Measurements from ENCODE around the gene TK2. TPM values are rescaled to one million over a fixed set of nuclear protein-coding genes. Genes with fewer than 3 reads are reported as not detected.
A peak's percentile ranks its signal among the peaks of the same experiment; 100 is the strongest.

TK2 gene
- total RNA-seq, 1 donor from 2014 or later, result 62.8 TPM

GRCh38 chr16:66547101-66547989, 2.6 kb downstream of the TK2 start:
- DNase-seq (ENCODE audit: low read depth), result no peak

GRCh38 chr16:66544016-66544757, 5.7 kb downstream of the TK2 start:
- no peak for DNase-seq (ENCODE audit: low read depth)

- DNase-seq (ENCODE audit: low read depth), result no peak
Measured at GRCh38 chr16:66543541-66543940, 6.4 kb downstream of the TK2 start.

GRCh38 chr16:66542396-66542795, 7.5 kb downstream of the TK2 start:
- no peak for DNase-seq (ENCODE audit: low read depth)

- no peak for DNase-seq (ENCODE audit: low read depth)
Measured at GRCh38 chr16:66541388-66542355, 8.2 kb downstream of the TK2 start.

- peak; percentile 94 for DNase-seq (ENCODE audit: low read depth)
Measured at GRCh38 chr16:66539623-66540469, 10.1 kb downstream of the TK2 start.

- no peak for DNase-seq (ENCODE audit: low read depth)
Measured at GRCh38 chr16:66538910-66539309, 11.0 kb downstream of the TK2 start.

- DNase-seq (ENCODE audit: low read depth), result no peak
Measured at GRCh38 chr16:66537236-66537635, 12.7 kb downstream of the TK2 start.

GRCh38 chr16:66536525-66536924, 13.4 kb downstream of the TK2 start:
- no peak for DNase-seq (ENCODE audit: low read depth)

- no peak for DNase-seq (ENCODE audit: low read depth)
Measured at GRCh38 chr16:66534376-66534799, 15.5 kb downstream of the TK2 start.

- DNase-seq (ENCODE audit: low read depth), result no peak
Measured at GRCh38 chr16:66529475-66529874, 20.4 kb downstream of the TK2 start.

GRCh38 chr16:66528294-66528693, 21.6 kb downstream of the TK2 start:
- no peak for DNase-seq (ENCODE audit: low read depth)

GRCh38 chr16:66525396-66526180, 24.3 kb downstream of the TK2 start:
- no peak for DNase-seq (ENCODE audit: low read depth)

GRCh38 chr16:66524601-66525164, 25.2 kb downstream of the TK2 start:
- DNase-seq (ENCODE audit: low read depth), result no peak

- no peak for DNase-seq (ENCODE audit: low read depth)
Measured at GRCh38 chr16:66523861-66524354, 26.0 kb downstream of the TK2 start.

GRCh38 chr16:66522816-66523590, 26.9 kb downstream of the TK2 start:
- no peak for DNase-seq (ENCODE audit: low read depth)

- peak; percentile 98 for DNase-seq (ENCODE audit: low read depth)
Measured at GRCh38 chr16:66521951-66522771, 27.8 kb downstream of the TK2 start.

GRCh38 chr16:66521252-66521713, 28.6 kb downstream of the TK2 start:
- no peak for DNase-seq (ENCODE audit: low read depth)

Measured in renal cortical epithelial cell (primary cell).